Endometrium (tissue), 2 donors: ENCODE measurements around the gene DIP2C.
"Not testable (repeated sequence)": the region's sequence is repeated elsewhere in the genome, so short reads cannot be mapped to it uniquely, and the experiment has no call there.

ENCODE experiments used
- FAIRE-seq: peaks from 2 replicates; lab custom pipeline; 2012; peaks lifted over from hg19 to GRCh38; lab: Jason Lieb, UNC
- donor health status: control.
- donor health status: control.

The DIP2C gene

DNA sequence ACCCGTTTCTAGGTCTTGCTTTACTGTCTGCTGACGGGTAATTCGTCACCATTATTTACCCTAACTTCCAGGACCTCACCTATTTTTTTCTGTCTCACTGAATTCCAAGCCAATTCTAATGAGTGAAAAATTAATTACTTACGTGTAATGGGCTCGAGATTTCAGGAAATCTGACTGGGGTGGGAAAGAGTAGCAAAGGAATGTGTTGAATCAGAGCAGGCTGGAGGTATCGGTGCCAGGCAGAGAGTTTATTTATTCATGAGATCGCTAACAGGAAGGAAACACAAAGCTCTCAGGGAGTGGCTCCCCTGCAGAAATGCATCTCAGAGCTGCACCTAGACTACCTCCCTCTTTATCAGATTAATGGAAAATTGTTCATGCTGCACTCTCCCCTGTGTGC is 4.0 kb upstream of the DIP2C start:
- FAIRE-seq: no peak

DNA sequence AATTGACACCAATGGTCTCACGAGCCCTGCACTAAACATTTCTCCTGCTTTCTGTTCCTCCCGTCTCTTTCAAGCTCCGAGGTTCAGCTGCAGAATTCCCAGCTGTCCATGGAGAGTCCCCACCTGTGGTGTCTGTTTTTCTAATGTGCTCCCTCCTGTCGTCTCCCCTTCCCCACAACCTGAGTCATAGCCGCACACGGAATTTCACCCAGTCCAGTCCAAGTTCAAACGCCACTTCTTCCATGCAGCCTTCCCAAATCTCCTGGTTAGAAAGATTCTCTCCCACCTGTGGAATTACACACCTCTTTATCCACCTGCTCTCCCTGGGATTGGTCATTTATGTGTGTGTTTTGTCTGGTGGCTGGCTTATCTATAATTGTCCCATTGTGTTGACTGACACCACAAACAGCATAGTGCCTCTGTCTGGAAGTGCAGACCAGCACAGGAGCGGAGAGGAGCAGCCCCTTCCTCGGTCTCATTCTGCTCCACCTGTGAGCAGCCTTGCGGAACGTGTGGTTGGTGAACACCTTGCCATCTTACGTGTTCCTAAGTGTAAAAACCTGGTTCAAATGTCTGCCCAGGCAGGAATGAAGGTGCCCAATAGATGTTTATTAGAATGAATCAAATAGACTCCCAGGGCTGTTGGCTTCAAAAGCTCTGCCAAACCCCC is 3.3 kb upstream of the DIP2C start:
- FAIRE-seq: no peak

DNA sequence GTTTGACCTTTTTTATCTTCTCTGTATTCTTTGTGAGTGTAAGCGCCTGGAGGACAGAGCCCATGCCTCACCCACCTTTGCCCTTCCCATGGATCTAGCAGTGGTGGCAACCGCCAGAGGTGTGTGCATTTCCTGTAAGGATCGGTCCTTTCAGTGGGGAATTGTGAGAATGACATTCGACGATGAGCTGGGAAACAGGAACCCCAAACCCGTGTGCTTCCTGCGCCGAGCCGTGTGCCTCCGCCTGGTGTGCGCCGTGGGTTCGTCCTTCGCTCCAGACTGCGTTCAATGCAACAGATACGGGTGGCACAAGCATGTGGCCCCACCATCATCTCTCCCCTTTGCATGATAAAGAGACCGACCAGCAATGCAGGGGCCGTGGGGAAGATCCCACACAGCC is 1.7 kb upstream of the DIP2C start:
- FAIRE-seq: no peak

DNA sequence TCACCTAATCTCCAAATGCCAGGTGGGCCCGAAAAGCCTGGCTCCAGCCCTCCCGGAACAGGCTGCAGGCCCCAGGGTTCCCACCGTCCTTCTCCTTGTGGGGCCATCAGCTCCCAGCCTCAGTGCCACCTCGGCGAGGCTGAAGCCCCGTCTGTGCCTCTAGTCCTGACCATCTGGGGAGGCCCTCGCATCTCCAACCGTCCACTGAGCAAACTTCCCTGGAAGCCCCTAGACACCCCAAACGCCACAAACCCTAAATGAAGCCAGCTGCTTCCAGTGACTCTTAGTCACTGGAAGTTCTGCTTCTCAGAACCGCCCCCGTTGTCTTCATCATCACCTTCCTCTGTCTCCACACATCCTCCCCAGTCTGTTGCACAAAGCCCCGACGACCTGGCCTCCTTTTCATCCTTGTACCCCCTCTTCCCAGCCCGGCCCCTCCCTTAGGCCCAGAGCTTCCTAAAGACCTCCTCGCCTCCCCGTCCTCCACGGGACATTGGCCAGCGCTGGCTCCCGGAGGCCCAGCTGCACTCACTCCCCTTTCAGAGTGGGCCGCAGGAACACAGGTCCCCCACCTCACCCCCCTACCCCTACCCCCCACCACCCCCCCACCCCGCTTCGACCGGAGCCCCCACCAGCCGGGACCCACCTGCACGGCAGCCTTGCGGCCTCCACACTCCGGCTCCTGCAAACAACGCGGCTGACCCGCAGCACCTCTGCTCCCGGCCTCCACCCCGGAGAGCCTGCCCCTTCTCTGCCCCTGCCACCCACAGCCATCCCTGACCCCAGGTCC is 1.1 kb upstream of the DIP2C start:
- FAIRE-seq: no peak

DNA sequence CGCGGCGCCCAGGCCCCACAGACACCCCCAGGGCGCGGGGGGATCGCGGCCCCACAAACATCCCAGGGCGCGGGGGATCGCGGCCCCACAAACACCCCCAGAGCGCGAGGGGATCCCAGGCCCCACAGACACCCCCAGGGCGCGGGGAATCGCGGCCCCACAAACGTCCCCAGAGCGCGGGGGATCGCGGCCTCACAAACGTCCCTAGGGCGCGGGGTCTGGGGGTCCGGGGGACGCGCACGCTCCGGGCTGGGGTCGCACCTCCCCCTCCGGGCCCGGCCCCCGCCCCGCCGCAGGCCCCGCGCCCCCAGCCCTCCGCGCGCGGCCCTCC is 382 bp downstream of the DIP2C start:
- no peak for FAIRE-seq

DNA sequence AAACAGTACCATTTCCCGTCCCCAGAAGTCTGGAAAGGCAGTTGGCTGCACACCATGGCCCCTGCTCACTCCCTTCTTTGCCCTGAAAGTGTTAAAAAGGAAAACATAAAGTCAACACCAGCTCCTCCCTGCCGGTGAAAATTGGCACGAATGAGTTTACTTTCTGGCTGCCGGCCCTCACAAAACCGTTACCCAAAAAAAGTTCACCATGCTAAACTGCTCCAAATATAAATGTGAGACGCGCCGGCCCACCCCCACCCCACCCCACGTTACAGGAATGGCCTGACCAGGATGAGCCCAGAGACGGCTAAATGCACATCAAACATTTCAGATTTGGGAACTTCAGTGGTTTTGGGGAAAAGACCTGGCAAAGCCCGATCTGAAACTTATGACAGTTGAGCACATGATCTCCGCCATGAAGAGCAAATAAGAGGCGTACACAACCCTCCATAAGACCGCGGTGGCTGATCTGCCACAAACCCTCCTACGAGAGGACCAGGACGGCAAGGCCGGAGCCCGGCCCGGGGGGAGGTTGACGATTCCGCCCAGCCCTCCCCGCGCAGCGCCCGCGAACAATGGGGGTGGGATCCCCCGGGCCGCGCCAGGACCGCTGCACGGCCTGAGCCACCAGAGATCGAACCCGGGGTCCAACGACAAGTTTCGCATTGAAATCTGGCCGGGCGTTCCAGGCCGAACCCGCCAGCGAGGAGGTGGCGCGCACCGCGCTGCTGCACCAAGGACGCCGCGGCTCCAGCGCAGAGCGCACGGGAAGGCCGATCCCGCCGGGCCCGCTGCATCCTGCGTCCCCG is 952 bp downstream of the DIP2C start:
- FAIRE-seq: no peak

DNA sequence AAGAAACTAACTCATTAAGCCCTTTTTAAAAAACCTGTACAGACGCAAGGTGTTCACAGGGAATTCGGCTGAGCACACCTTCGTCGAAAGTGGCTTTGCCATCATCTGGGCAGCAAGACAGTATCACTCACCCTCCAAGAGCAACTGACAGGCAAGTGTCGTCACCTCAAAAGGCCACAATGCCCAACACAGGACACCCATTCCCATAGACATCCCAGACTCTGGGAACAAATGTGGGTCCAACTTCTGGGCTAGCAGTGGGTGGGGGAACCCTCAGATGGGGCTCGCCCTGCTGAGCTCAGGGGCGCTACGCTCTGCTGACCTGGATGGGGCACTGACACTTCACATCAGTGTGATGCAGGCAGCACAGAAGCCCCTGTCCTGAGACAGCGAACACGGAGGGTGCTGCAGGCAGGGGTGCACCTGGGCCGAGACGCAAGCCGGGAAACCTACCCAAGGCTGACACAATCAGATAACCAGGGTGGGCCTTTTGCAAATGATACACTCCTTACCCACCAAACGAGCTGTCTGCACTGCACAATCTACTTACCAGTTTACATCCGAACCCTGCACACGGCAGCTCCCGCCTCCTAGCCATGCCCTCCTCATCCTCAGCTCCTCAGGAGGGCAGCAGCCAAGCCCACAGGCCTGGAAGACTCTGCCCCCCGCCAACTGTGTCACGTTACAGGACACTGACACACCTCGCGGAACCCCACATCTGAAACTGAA is 1.7 kb downstream of the DIP2C start:
- FAIRE-seq: no peak

DNA sequence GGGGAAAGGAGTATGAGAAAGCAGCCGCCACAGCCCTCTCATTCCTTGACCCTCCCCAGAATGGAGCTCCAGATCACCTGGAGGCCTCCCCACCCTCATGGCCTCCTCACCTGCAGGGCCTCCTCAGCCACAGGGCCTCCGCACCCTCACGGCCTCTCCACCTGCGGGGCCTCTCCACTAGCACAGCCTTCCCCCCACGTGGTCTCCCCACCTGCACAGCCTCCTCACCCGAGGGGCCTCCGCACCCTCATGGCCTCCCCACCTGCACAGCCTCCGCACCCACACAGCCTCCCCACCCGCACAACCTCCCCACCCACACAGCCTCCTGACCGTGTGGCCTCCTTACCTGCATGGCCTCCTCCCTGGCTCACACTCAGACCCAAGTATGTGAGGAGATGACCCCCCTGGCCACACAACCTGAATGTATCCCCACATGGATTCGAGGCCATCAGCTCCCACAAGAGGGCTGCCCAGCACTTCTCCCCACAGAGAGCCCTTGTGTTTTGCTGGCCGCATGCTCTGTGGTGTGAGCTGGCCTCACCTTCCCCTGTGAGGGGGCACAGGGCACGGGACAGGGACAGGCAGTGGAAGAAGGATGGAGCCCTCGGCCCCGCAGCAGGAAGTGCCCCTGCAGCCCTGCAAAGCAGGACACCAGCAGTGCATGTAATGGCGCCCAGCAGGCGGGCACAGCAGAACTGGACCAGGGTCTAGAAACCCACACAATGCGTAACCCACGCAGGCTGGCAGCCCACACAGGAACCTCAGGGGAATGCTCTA is 3.1 kb downstream of the DIP2C start:
- FAIRE-seq: no peak

DNA sequence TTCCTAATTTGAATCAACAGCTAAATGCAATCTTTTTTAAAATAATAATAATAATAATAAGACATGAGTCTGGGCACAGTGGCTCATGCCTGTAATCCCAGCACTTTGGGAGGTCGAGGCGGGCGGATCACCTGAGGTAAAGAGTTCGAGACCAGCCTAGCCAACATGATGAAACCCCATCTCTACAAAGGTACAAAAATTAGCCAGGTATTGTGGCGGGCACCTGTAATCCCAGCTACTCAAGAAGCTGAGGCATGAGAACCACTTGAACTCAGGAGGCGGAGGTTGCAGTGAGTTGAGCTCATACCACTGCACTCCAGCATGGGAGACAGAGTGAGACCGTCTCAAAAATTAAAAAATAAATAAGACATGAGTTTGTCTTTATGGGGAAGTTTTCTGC is 3.9 kb downstream of the DIP2C start:
- FAIRE-seq: no peak

DNA sequence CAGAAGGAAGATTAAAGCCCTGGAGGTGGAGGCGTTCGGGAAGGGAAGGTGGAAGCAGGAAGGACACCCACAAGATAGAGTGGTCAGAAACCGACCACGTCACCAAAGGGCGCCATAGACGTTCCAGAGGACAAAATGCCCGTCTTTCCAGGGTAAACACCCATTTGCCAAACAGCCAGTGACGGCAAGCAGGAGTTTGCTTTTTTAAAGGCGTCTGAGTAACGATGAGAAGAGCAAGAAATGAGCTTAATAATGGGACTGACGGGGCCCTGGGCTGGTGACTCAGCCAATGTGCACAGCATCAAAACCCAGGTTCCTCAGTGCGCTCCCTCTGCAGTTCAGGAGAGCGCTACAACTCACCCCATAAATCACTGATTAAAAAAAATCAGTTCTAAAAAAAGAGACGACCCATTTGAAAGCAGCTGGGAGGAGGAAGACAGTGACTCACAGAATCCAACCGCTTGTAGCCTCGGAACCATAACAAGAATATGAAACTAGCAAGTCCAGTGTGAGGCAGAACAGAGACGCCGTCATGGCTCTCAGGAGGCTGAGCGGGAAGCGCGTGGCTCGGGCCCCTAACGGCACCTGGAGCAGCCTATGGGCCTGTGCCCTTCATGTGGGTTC is 5.9 kb downstream of the DIP2C start:
- no peak for FAIRE-seq

DNA sequence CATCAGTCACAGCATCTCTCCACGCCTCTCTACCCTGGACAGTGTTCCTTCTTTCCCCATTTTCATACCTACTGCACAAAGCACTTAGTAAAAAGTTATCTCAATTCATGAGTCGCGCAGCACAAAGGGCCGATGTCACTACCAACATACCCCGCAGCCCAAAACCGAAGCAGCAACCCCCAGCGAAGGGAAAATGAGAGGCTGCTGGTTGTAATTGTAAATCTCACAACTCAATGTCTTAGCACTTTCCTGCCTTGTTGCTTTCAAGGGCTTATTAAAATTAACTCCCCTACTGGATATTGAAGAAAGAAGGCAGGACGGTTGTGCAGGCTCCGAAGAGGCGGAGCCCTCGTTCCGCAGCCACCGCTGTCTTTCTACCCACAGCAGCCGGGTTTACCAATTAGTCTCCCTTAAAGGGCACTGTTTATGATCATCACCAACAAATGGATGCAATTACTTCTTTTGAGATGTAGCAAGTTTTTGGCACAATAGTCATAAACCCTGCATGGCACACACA is 6.5 kb downstream of the DIP2C start:
- FAIRE-seq: no peak

DNA sequence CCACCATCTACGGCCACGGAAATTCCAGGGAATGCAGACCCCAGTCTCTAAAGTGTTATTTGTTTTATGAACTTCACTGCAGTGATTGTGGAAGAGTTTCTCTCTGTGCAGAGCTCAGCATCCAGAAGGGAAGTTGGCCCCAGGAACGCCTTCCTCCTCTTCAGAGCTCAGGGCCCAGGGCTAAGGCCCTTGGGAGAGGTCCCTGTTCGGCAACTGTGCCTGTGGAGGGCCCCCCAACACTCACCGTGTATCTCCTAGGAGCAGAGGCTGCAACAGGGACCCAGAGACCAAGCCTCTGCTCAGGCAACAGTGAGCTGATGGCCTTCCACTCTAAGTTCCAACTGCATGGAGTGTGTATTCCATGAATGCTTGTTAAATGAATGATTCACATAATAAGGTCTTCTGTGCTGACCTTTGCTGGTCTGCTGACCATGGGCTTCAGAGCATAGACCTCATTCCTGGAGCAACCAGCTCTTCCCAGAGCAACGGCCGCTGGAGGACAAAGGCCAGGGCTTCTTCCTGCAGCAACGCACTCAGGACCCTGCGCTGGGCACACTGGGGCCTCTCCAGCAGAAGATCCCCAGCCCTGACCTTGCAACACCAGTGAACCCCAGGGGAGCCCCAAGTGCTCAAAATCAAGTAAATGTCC is 7.7 kb downstream of the DIP2C start:
- no peak for FAIRE-seq

DNA sequence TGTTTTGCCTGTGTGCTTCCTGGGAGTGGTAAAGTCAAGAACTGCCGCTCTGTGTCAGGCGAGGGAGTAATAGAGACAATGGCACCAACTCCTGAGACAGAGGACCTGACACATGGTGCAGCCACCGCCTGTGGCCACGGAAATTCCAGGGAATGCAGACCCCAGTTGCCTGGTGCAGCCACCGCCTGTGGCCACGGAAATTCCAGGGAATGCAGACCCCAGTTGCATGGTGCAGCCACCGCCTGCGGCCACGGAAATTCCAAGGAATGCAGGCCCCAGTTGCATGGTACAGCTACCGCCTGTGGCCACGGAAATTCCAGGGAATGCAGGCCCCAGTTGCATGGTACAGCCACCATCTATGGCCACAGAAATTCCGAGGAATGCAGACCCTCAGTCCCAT is 8.7 kb downstream of the DIP2C start:
- no peak for FAIRE-seq

DNA sequence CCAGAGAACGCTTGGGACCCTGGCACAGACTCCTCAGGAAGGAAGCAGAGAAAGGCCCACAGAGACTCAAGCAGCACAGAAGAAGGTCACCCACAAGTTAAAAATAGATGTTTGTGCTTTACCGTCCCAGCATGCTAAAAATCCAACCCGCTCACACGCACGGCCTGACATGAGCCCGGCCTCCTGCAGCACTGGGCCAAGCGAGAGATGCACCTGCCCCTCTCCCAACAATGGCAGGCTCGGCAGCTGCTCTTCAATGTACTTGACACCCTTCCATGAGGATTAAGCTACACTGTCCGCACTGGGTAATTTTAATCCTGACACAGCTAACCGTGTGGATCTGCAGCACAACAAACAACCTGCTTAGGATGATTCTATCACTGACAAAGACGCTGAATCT is 9.3 kb downstream of the DIP2C start:
- FAIRE-seq: no peak

DNA sequence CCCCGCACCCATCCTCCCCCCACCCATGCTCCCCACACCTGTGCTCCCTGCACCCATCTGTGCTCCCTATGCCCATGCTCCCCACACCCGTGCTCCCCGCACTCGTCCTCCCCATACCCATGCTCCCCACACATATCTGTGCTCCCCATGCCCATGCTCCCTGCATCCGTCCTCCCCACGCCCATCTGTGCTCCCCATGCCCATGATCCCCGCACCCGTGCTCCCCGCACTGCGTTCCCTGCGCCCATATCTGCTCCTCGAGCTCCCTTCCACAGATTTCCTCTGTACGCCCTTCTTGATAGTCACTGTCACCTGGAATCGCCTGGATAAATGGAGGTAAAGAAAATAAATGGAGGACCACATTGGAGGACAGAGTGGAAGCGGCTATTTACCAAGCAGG is 9.9 kb downstream of the DIP2C start:
- FAIRE-seq: no peak

DNA sequence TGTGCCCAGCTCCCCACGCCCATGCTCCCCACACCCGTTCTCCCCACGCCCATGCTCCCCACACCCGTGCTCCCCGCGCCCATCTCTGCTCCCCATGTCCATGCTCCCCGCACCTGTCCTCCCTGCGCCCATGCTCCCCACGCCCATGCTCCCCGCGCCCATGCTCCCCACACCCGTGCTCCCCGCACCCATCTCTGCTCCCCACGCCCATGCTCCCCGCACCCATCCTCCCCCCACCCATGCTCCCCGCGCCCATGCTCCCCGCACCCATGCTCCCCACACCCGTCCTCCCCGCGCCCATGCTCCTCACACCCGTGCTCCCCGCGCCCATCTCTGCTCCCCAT is 10.8 kb downstream of the DIP2C start:
- not testable (repeated sequence) for FAIRE-seq

DNA sequence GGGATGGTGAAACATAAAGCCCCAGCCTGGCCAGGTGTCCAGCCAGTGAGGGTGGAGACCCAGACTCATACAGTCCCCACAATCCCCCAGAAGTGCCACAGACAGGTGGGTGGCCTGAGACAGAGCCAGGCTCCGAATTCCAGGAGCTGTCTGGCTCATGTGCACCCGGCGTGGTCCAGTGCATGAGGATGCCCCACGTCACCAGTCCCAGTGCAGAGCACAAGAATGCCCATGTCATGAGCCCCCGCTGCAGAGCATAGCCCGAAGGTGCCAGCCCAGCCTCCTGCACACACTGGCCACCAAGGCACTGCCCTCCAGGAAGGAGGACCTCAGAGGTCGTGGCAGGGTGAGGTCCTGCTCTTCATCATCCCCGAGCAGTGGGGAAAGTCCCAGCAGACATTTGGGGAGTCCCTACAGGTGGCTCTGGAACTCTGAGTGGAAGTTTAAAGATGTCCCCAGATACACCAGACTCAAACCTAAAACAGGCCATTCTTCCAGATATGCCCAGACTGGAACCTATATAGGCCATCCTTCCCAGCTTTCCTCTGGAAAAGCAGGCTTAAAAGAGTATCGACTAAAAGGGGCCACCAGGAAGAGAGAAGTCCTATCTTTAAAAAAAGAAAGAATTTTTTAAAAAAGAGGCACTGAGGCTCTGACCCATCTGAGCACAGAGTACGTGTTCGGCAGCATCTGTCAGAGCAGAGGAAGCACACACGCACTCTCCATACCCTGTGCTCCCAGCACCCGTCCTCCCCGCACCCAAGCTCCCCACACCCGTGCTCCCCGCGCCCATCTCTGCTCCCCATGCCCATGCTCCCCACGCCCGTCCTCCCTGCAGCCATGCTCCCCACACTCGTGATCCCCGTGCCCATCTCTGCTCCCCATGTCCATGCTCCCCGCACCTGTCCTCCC is 11.5 kb downstream of the DIP2C start:
- no peak for FAIRE-seq

DNA sequence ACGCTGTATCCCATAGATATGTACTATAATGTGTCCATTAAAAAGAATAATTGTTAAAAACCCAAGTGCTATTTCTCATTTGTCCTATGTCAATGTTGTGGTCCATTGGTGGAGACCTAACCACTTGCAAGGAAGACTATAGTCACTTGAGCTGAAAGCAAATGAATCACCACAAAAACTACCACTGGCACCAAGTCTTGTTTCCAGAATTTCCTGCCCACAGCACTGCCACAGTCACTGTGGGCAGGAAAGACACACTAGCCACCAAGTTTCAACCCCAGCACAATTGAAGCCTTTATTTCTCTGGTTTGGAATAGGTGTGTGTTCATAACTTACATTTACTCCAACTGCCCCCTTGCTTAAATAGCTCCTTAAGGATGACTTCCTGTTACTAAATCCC is 12.4 kb downstream of the DIP2C start:
- no peak for FAIRE-seq

DNA sequence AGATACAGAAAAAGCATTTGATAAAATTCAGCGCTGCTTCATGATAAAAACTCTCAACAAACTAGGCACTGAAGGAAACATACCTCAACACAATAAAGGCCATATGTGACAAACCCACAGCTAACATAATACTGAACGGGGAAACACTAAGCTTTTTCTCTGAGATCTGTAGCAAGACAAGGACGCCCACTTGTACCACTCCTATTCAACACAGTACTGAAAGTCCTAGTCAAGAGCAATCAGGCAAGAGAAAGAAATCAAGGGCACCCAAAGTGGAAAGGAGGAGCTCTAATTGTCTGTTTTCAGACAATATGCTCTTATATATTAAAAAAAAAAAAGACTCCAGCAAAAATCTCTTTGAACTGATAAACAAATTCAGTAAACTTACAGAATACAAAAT is 13.3 kb downstream of the DIP2C start:
- no peak for FAIRE-seq

DNA sequence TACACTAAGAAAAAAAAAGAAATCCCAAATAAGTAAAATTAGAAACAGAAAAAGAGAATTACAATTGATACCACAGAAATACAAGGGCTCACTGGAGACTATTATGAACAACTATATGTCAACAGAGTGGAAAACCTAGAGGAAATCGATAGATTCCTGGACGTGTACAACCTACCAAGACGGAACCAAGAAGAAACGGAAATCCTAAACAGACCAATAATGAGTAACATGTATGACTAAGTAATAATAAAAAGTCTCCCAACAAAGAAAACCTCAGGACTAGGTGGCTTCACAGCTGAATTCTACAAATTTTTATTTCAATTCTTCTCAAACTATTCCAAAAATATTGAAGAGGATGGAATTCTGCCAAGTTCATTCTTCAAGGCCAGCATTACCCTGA is 13.9 kb downstream of the DIP2C start:
- FAIRE-seq: no peak
